GF-D8 (cell line): Measurements from ENCODE around the gene PHF2.

ENCODE experiments used
- DNase-seq: peaks from one replicate; lab custom pipeline; 2025; lab: John Stamatoyannopoulos, UW

The PHF2 gene

GRCh38 chr9:93601063-93601462 lies 24.7 kb downstream of the PHF2 start:
- no peak for DNase-seq

GRCh38 chr9:93601666-93602065 lies 25.3 kb downstream of the PHF2 start:
- DNase-seq, result no peak

- no peak for DNase-seq
Measured at GRCh38 chr9:93603011-93603410, 26.6 kb downstream of the PHF2 start.

- DNase-seq, result no peak
Measured at GRCh38 chr9:93603906-93604326, 27.5 kb downstream of the PHF2 start.

- DNase-seq, result no peak
Measured at GRCh38 chr9:93606187-93606586, 29.8 kb downstream of the PHF2 start.

- DNase-seq, result no peak
Measured at GRCh38 chr9:93610206-93610605, 33.8 kb downstream of the PHF2 start.

GRCh38 chr9:93612052-93612795 lies 35.8 kb downstream of the PHF2 start:
- DNase-seq, result no peak

- DNase-seq, result no peak
Measured at GRCh38 chr9:93612796-93613154, 36.4 kb downstream of the PHF2 start.

GRCh38 chr9:93613174-93613573 lies 36.8 kb downstream of the PHF2 start:
- no peak for DNase-seq

- DNase-seq, result no peak
Measured at GRCh38 chr9:93613791-93614190, 37.4 kb downstream of the PHF2 start.

GRCh38 chr9:93614830-93615468 lies 38.6 kb downstream of the PHF2 start:
- DNase-seq, result no peak

GRCh38 chr9:93616044-93616443 lies 39.7 kb downstream of the PHF2 start:
- DNase-seq, result no peak

- DNase-seq, result no peak
Measured at GRCh38 chr9:93617273-93617672, 40.9 kb downstream of the PHF2 start.

GRCh38 chr9:93619272-93619775 lies 42.9 kb downstream of the PHF2 start:
- no peak for DNase-seq

GRCh38 chr9:93620041-93620506 lies 43.7 kb downstream of the PHF2 start:
- DNase-seq, result no peak

GRCh38 chr9:93620881-93621820 lies 44.8 kb downstream of the PHF2 start:
- no peak for DNase-seq

- DNase-seq, result no peak
Measured at GRCh38 chr9:93621922-93622321, 45.5 kb downstream of the PHF2 start.

- no peak for DNase-seq
Measured at GRCh38 chr9:93622691-93623090, 46.3 kb downstream of the PHF2 start.

- no peak for DNase-seq
Measured at GRCh38 chr9:93623753-93624152, 47.4 kb downstream of the PHF2 start.

- no peak for DNase-seq
Measured at GRCh38 chr9:93624431-93624834, 48.0 kb downstream of the PHF2 start.

- DNase-seq, result no peak
Measured at GRCh38 chr9:93624977-93625376, 48.6 kb downstream of the PHF2 start.

- DNase-seq, result no peak
Measured at GRCh38 chr9:93629920-93630319, 53.5 kb downstream of the PHF2 start.
